Transverse colon (tissue), 4 donors: ENCODE results near the gene SH3PXD2B.

Experiments used
- POLR2A ChIP-seq: fragments of 450-650 bp; IDR thresholded peaks from one replicate; pipeline ENCODE4 v1.6.1; 2016; ENCODE audit warnings: antibody characterized with exemption, mild to moderate bottlenecking, moderate library complexity
- POLR2AphosphoS5 ChIP-seq, 3 donors: sonication (generic); formaldehyde crosslinking; IDR thresholded peaks; one replicate each; pipeline ENCODE4 v1.6.1; 2016; ENCODE audit warnings: antibody characterized with exemption in 3 of 3
- TF ChIP-seq, protein P1 (sequence below), 5 experiments: fragments of 200-600 bp in 3 of 5; fragments of 450-650 bp in 2 of 5; sonication (generic) in 3 of 5; IDR thresholded peaks; 1 replicate in 2 of 5; 2 replicates in 3 of 5; pipeline ENCODE4 v1.5.1; 2016 to 2017; ENCODE audit warnings: antibody characterized with exemption in 5 of 5, inconsistent platforms in 3 of 5, mild to moderate bottlenecking in 2 of 5, moderate library complexity in 1 of 5

DNA sequence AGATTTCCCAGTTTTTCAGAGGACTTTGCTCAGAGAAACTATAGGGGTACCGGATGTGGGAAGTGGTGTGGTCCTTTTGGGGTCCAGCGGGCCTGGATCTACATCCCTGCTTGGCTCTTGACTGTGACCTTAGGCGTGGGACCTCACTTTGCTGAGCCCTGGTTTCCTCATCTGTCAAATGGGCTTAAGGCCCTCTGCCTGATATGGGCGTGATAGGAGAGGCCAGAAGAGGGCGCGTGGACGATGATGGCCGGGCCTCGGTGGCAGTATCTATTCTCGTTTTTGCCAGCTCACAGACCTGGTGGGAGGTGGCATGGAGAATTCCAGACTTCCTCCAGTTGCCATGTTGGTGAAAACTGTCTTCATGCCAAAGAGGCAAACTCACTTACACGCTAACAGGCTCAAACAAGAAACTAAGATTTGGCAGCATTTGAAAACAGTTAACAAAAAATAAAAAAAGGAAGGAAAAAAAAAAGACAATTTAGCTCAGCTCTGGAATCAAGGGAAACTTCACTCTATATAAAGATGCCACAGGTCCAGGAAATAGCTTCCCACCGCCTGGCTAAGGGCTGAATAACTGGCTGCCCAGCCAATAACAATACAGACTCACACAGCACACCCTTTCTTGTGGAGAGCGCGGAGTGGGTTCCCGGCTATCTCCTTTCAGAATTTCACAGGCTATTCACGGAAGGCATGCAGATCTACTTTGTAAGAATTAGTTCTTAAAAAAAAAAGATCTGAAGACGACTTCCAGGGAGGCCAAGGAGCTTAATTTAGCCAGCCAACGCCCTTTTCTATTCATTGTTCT lies 1.7 kb downstream of the SH3PXD2B start:
- TF ChIP-seq, protein P1, sequence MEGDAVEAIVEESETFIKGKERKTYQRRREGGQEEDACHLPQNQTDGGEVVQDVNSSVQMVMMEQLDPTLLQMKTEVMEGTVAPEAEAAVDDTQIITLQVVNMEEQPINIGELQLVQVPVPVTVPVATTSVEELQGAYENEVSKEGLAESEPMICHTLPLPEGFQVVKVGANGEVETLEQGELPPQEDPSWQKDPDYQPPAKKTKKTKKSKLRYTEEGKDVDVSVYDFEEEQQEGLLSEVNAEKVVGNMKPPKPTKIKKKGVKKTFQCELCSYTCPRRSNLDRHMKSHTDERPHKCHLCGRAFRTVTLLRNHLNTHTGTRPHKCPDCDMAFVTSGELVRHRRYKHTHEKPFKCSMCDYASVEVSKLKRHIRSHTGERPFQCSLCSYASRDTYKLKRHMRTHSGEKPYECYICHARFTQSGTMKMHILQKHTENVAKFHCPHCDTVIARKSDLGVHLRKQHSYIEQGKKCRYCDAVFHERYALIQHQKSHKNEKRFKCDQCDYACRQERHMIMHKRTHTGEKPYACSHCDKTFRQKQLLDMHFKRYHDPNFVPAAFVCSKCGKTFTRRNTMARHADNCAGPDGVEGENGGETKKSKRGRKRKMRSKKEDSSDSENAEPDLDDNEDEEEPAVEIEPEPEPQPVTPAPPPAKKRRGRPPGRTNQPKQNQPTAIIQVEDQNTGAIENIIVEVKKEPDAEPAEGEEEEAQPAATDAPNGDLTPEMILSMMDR (IDR thresholded peaks at IDR 0.05) = no peak
- TF ChIP-seq POLR2A = peak; percentile 22
- TF ChIP-seq POLR2AphosphoS5 (IDR thresholded peaks at IDR 0.05) = no peak
